ENCODE data around the gene SLC35A3. TPM values are rescaled to one million over a fixed set of nuclear protein-coding genes. Genes with fewer than 3 reads are reported as not detected.

SLC35A3 gene
- polyA plus RNA-seq, result 100 to 1,000 TPM in 1 of 4 donors, 10 to 100 TPM in 3; 17.8 to 103 (median 25.6) TPM
- long read RNA-seq, donor 1, result 0 reads
- long read RNA-seq, donor 2, full-length matches to known transcripts, result 9 of 14 reads
- long read RNA-seq, donor 2, partial matches to known transcripts, result 5 of 14 reads
- long read RNA-seq, donor 2, other reads (novel, unspliced or antisense), result 0 of 14 reads
- long read RNA-seq, donor 3, full-length matches to known transcripts, result 6 of 15 reads
- long read RNA-seq, donor 3, partial matches to known transcripts, result 9 of 15 reads
- long read RNA-seq, donor 3, other reads (novel, unspliced or antisense), result 0 of 15 reads
- long read RNA-seq, donor 4, result 0 reads
- long read RNA-seq, donor 5, full-length matches to known transcripts, result 6 of 6 reads
- long read RNA-seq, donor 5, partial matches to known transcripts, result 0 of 6 reads
- long read RNA-seq, donor 5, other reads (novel, unspliced or antisense), result 0 of 6 reads
- long read RNA-seq, donor 6, full-length matches to known transcripts, result 11 of 22 reads
- long read RNA-seq, donor 6, partial matches to known transcripts, result 11 of 22 reads
- long read RNA-seq, donor 6, other reads (novel, unspliced or antisense), result 0 of 22 reads
- long read RNA-seq, donor 7, result 0 reads
- long read RNA-seq, donor 8, partial matches to known transcripts, result 0 of 1 reads
- long read RNA-seq, donor 8, other reads (novel, unspliced or antisense), result 0 of 1 reads
- long read RNA-seq, donor 9, full-length matches to known transcripts, result 8 of 13 reads
- long read RNA-seq, donor 9, partial matches to known transcripts, result 5 of 13 reads
- long read RNA-seq, donor 9, other reads (novel, unspliced or antisense), result 0 of 13 reads
- long read RNA-seq, donor 10, full-length matches to known transcripts, result 24 of 39 reads
- long read RNA-seq, donor 10, partial matches to known transcripts, result 15 of 39 reads
- long read RNA-seq, donor 10, other reads (novel, unspliced or antisense), result 0 of 39 reads

- Histone ChIP-seq H3K27ac (ENCODE audit: low read depth in 1 of 3, low read length in 2 of 3) (peak within 1 kb of the TSS; percentile 66 to 83 (median 74)), H3K4me1 (ENCODE audit: control insufficient read depth in 3 of 3, insufficient read depth in 2 of 3, low read depth in 1 of 3, low read length in 2 of 3) (peaks cover 0 to 10% (median 4%) of the 10 kb centered on the region in 3 donors), H3K9me3 (ENCODE audit: control insufficient read depth in 2 of 2, insufficient read depth in 1 of 2, low read depth in 1 of 2, low read length in 1 of 2) (no peaks in the 10 kb centered on the region), H3K27me3 (ENCODE audit: control insufficient read depth in 3 of 3, insufficient read depth in 3 of 3, low read length in 3 of 3) (no peaks in the 10 kb centered on the region), H3K36me3 (ENCODE audit: control insufficient read depth in 3 of 3, insufficient read depth in 2 of 3, low read depth in 1 of 3, low read length in 3 of 3) (peaks cover 0 to 10% (median 2%) of the 10 kb centered on the region in 3 donors), H3K4me3 (ENCODE audit: low read depth in 1 of 3, low read length in 3 of 3) (peak within 1 kb of the TSS; percentile 66 to 89 (median 70))
- WGBS, 3 donors, result 0% methylated on average over 73 to 74 of the region's 74 CpGs
- DNase-seq, result peak; percentile 84 to 92
- FAIRE-seq, result no peak
These were observed at the start of gene SLC35A3 for GRCh38 chr1:99969729-99970621. Gene SLC35A3 (plus strand): TSS chr1:99969996. CDS start chr1:99993555, 23,559 bp downstream.

DNA sequence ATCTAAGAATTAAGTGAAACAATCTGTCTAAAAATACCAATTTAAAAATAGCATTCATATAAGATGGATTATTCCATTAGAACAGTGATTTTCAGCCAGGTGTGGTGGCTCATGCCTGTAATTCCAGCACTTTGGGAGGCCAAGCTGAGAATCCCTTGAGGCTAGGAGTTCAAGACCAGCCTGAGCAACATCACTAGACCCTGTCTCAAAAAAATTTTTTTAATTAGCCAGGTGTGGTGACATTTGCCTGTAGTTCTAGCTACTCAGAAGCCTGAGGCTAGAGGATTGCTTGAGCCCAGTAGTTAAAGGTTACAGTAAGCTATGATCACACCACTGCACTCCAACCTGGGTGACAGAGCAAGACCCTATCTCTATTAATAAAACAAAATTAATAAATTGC, 35.0 kb upstream of the SLC35A3 start:
- no peak overlapping the region for H3K4me3 ChIP-seq (ENCODE audit: low read depth in 1 of 3, low read length in 3 of 3)
- no peak for DNase-seq
- H3K4me1 ChIP-seq (ENCODE audit: control insufficient read depth in 3 of 3, insufficient read depth in 2 of 3, low read depth in 1 of 3, low read length in 2 of 3), result no peaks in the 10 kb centered on the region
- H3K27me3 ChIP-seq (ENCODE audit: control insufficient read depth in 3 of 3, insufficient read depth in 3 of 3, low read length in 3 of 3), result no peaks in the 10 kb centered on the region
- no peak overlapping the region for H3K27ac ChIP-seq (ENCODE audit: low read depth in 1 of 3, low read length in 2 of 3)
- no peaks in the 10 kb centered on the region for H3K36me3 ChIP-seq (ENCODE audit: control insufficient read depth in 3 of 3, insufficient read depth in 2 of 3, low read depth in 1 of 3, low read length in 3 of 3)
- peaks cover 0 to 7% of the 10 kb centered on the region in 2 donors for H3K9me3 ChIP-seq (ENCODE audit: control insufficient read depth in 2 of 2, insufficient read depth in 1 of 2, low read depth in 1 of 2, low read length in 1 of 2)
- FAIRE-seq, result no peak

DNA sequence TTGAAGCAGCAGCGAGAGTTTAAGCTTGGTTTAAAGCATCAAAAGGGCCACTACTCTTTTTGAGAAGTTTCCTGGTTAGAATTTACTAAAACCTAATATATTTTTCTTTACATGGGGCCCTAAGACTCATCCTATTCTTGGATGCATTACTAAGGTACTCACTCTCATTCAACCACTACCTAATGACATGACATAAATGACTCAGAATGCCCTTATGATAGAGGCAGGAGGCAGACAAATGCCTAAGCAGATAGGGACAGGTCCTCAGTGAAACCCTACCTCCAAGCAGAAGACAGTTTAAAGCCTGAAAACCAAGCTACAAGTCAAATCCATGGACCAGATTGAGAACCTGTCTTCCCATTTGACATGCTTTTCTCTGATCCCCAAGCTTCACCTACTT, 34.3 kb upstream of the SLC35A3 start:
- no peaks in the 10 kb centered on the region for H3K4me1 ChIP-seq (ENCODE audit: control insufficient read depth in 3 of 3, insufficient read depth in 2 of 3, low read depth in 1 of 3, low read length in 2 of 3)
- DNase-seq (no peak), FAIRE-seq (no peak)
- H3K9me3 ChIP-seq (ENCODE audit: control insufficient read depth in 2 of 2, insufficient read depth in 1 of 2, low read depth in 1 of 2, low read length in 1 of 2), result peaks cover 0 to 7% of the 10 kb centered on the region in 2 donors
- WGBS, 3 donors, result 76 to 94% (median 91%) methylated on average over 1 of the region's 1 CpG
- no peaks in the 10 kb centered on the region for H3K36me3 ChIP-seq (ENCODE audit: control insufficient read depth in 3 of 3, insufficient read depth in 2 of 3, low read depth in 1 of 3, low read length in 3 of 3)
- no peak overlapping the region for H3K4me3 ChIP-seq (ENCODE audit: low read depth in 1 of 3, low read length in 3 of 3)
- H3K27ac ChIP-seq (ENCODE audit: low read depth in 1 of 3, low read length in 2 of 3), result no peak overlapping the region
- H3K27me3 ChIP-seq (ENCODE audit: control insufficient read depth in 3 of 3, insufficient read depth in 3 of 3, low read length in 3 of 3), result no peaks in the 10 kb centered on the region

DNA sequence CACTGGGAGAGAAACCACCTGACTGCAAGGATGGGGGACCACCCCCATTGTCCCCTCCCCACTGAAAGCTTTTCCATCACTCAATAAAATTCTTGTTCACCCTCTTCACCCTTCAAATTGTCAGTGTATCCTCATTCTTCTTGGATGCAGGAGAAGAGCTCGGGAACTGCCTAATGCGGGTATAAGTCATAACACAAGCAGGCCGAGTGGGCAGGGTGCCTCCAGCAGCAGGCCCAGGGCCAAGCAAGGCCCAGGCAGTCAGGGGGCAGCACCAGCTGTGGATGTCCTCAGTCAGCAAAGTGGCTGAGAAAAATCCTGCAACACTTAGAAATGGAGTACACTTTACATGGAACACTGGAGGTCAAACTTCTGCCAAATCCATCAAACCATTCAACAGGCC, 33.7 kb upstream of the SLC35A3 start:
- H3K27ac ChIP-seq (ENCODE audit: low read depth in 1 of 3, low read length in 2 of 3), result no peak overlapping the region
- 91 to 100% (median 94%) methylated on average over 3 of the region's 3 CpGs for WGBS, 3 donors
- FAIRE-seq (no peak), DNase-seq (no peak)
- peaks cover 0 to 7% of the 10 kb centered on the region in 2 donors for H3K9me3 ChIP-seq (ENCODE audit: control insufficient read depth in 2 of 2, insufficient read depth in 1 of 2, low read depth in 1 of 2, low read length in 1 of 2)
- no peak overlapping the region for H3K4me3 ChIP-seq (ENCODE audit: low read depth in 1 of 3, low read length in 3 of 3)
- H3K36me3 ChIP-seq (ENCODE audit: control insufficient read depth in 3 of 3, insufficient read depth in 2 of 3, low read depth in 1 of 3, low read length in 3 of 3), result no peaks in the 10 kb centered on the region
- no peaks in the 10 kb centered on the region for H3K27me3 ChIP-seq (ENCODE audit: control insufficient read depth in 3 of 3, insufficient read depth in 3 of 3, low read length in 3 of 3)
- no peaks in the 10 kb centered on the region for H3K4me1 ChIP-seq (ENCODE audit: control insufficient read depth in 3 of 3, insufficient read depth in 2 of 3, low read depth in 1 of 3, low read length in 2 of 3)

DNA sequence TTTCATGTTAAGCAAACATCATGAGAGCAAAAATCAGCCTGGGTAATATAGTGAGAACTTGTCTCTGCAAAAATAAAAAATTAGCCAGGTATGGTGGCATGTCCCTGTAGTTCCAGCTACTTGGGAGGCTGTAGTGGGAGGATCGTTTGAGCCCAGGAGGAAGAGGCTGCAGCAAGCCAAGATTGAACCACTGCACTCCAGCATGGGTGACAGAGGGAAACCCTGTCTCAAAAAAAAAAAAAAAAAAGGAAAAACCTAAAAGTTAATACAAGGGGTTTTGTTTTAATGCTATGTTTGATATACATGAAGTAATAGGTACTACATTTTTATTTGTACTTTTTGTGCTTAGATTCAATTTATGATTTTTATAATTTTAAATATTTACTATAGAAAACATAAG, 27.1 kb upstream of the SLC35A3 start:
- no peak overlapping the region for H3K4me3 ChIP-seq (ENCODE audit: low read depth in 1 of 3, low read length in 3 of 3)
- no peak for DNase-seq
- no peaks in the 10 kb centered on the region for H3K4me1 ChIP-seq (ENCODE audit: control insufficient read depth in 3 of 3, insufficient read depth in 2 of 3, low read depth in 1 of 3, low read length in 2 of 3)
- H3K36me3 ChIP-seq (ENCODE audit: control insufficient read depth in 3 of 3, insufficient read depth in 2 of 3, low read depth in 1 of 3, low read length in 3 of 3), result no peaks in the 10 kb centered on the region
- no peak for FAIRE-seq
- no peaks in the 10 kb centered on the region for H3K27me3 ChIP-seq (ENCODE audit: control insufficient read depth in 3 of 3, insufficient read depth in 3 of 3, low read length in 3 of 3)
- WGBS, 3 donors, result 92 to 96% (median 95%) methylated on average over 1 of the region's 1 CpG
- H3K9me3 ChIP-seq (ENCODE audit: control insufficient read depth in 2 of 2, insufficient read depth in 1 of 2, low read depth in 1 of 2, low read length in 1 of 2), result no peaks in the 10 kb centered on the region
- no peak overlapping the region for H3K27ac ChIP-seq (ENCODE audit: low read depth in 1 of 3, low read length in 2 of 3)

DNA sequence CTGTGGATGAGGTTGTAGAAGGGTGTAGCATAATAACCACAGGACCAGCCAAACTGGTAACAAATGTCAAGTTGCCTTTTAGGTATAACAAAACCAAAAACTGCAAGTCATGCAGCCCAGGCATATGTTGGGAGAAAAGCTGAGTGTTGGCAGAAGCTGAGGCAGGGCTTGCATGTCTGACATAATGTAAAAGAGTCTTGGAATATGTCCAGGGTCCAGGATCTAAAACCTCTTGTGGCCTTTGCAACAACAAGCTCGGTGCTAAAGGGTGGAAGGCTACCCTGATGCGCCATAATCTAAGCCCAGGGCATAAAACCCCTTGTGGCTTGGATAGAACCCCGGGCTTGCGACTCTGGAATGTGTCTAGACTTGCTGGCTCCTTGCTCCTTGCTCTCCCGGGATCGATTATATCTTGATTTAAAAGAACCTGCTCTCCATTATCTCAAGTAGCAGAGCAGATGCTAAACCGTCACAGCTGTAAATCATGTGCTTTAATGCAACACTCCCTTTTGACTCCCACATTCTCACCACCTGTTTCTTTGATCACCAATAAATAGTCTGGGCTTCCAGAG, 26.5 kb upstream of the SLC35A3 start:
- Histone ChIP-seq H3K9me3 (ENCODE audit: control insufficient read depth in 2 of 2, insufficient read depth in 1 of 2, low read depth in 1 of 2, low read length in 1 of 2) (no peaks in the 10 kb centered on the region), H3K27ac (ENCODE audit: low read depth in 1 of 3, low read length in 2 of 3) (no peak overlapping the region), H3K27me3 (ENCODE audit: control insufficient read depth in 3 of 3, insufficient read depth in 3 of 3, low read length in 3 of 3) (no peaks in the 10 kb centered on the region), H3K4me3 (ENCODE audit: low read depth in 1 of 3, low read length in 3 of 3) (no peak overlapping the region), H3K4me1 (ENCODE audit: control insufficient read depth in 3 of 3, insufficient read depth in 2 of 3, low read depth in 1 of 3, low read length in 2 of 3) (no peaks in the 10 kb centered on the region), H3K36me3 (ENCODE audit: control insufficient read depth in 3 of 3, insufficient read depth in 2 of 3, low read depth in 1 of 3, low read length in 3 of 3) (no peaks in the 10 kb centered on the region)
- DNase-seq (peak; percentile 24 to 37), FAIRE-seq (no peak)
- WGBS, 3 donors, result 11 to 45% (median 39%) methylated on average over 7 of the region's 7 CpGs

DNA sequence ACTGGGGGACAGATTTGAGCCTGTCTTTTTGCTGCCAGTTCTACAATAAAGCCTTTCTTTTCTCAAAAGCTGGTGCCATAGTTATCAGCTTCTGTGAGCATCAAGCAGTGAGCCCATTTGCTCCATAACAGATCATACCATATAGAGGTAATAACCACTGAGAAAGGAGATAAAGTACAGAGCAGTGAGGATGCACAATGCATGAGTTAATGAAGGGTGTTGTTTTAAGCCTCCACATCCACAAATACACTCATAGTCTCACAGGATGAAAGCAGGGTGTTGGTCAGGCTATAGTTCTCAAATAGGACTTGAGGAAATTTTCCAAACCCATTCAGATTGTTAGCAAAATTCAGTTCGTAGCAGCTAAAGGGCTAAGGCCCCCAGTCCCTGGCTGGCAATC, 25.6 kb upstream of the SLC35A3 start:
- DNase-seq, result no peak
- WGBS, 3 donors, result 87 to 100% (median 93%) methylated on average over 1 of the region's 1 CpG
- Histone ChIP-seq H3K4me1 (ENCODE audit: control insufficient read depth in 3 of 3, insufficient read depth in 2 of 3, low read depth in 1 of 3, low read length in 2 of 3) (no peaks in the 10 kb centered on the region), H3K9me3 (ENCODE audit: control insufficient read depth in 2 of 2, insufficient read depth in 1 of 2, low read depth in 1 of 2, low read length in 1 of 2) (no peaks in the 10 kb centered on the region), H3K27ac (ENCODE audit: low read depth in 1 of 3, low read length in 2 of 3) (no peak overlapping the region), H3K4me3 (ENCODE audit: low read depth in 1 of 3, low read length in 3 of 3) (no peak overlapping the region), H3K27me3 (ENCODE audit: control insufficient read depth in 3 of 3, insufficient read depth in 3 of 3, low read length in 3 of 3) (no peaks in the 10 kb centered on the region), H3K36me3 (ENCODE audit: control insufficient read depth in 3 of 3, insufficient read depth in 2 of 3, low read depth in 1 of 3, low read length in 3 of 3) (no peaks in the 10 kb centered on the region)
- FAIRE-seq, result no peak

All from small intestine (tissue), 16 donors.